K562 (cell line): Measurements from ENCODE around the gene CUL9. TPM values are rescaled to one million over a fixed set of nuclear protein-coding genes. Genes with fewer than 3 reads are reported as not detected.

Source experiments
- ATAC-seq: fragments of 200-7000 bp; cut with Tn5 transposase; 3 replicates; pipeline ENCODE4 v1.9.1; 2020; ENCODE audit warnings: moderate library complexity
- BruUV-seq: library from RNA; stranded (reverse); fragments of 400-500 nt; replicated peaks from 2 replicates; lab custom pipeline; 2021; lab: Mats Ljungman, UMichigan
- CTCF ChIA-PET: fragments of 300-600 bp; formaldehyde crosslinking; extraction: SDS; loops from one replicate; lab custom pipeline; 2021; ENCODE audit warnings: low intra/inter-chr PET ratio; lab: Yijun Ruan, JAX
- POLR2A ChIA-PET: fragments of 300-600, 350-650 bp; sonication (Branson Sonifier 250); formaldehyde crosslinking; extraction: SDS; loops from one replicate; lab custom pipeline; 2021; ENCODE audit warnings: antibody characterized with exemption, inconsistent platforms; lab: Yijun Ruan, JAX
- DNase-seq, 4 experiments: peaks; one replicate each; pipeline versions ENCODE4 v3.0.0 to v3.0.0-alpha.2; 2011 to 2018; ENCODE audit warnings: low spot score in 3 of 4, mixed read lengths in 3 of 4; ENCODE audit errors: extremely low read depth in 1 of 4
- FAIRE-seq: peaks from 2 replicates; lab custom pipeline; 2011; peaks lifted over from hg19 to GRCh38; lab: Jason Lieb, UNC
- H2AFZ ChIP-seq: 2 replicates; pipeline ENCODE4 v1.6.0; 2011; ENCODE audit warnings: low read depth, low read length, control low read depth, inconsistent platforms
- H3K27ac ChIP-seq: fragments of 200-600 bp; 3 replicates; pipeline ENCODE4 v1.8.0; 2011; ENCODE audit warnings: low read depth, mild to moderate bottlenecking, control low read depth, inconsistent platforms, low read length, moderate library complexity, mixed read lengths; ENCODE audit errors: extremely low read depth
- H3K27me3 ChIP-seq, 2 experiments: fragments of 300-600 bp in 1 of 2; 2 replicates in 1 of 2; 3 replicates in 1 of 2; pipeline versions ENCODE4 v1.6.0 to v1.8.0; 2011; ENCODE audit warnings: inconsistent platforms in 2 of 2, low read length in 2 of 2, mild to moderate bottlenecking in 1 of 2, mixed read lengths in 1 of 2, moderate library complexity in 1 of 2; ENCODE audit not compliant: control insufficient read depth in 2 of 2, insufficient read depth in 2 of 2
- H3K36me3 ChIP-seq: fragments of 300-600 bp; 3 replicates; pipeline ENCODE4 v1.8.0; 2011; ENCODE audit warnings: mild to moderate bottlenecking, low read length, inconsistent platforms; ENCODE audit not compliant: control insufficient read depth, insufficient read depth
- H3K4me1 ChIP-seq, 2 experiments: fragments of 200-600 bp in 1 of 2; replicated peaks in 1 of 2; 2 replicates in 1 of 2; 3 replicates in 1 of 2; pipeline versions ENCODE4 v1.5.1 to v1.8.0; 2011; ENCODE audit warnings: inconsistent platforms in 2 of 2, low read length in 2 of 2, mild to moderate bottlenecking in 1 of 2, mixed read lengths in 1 of 2, moderate library complexity in 1 of 2; ENCODE audit not compliant: control insufficient read depth in 2 of 2, insufficient read depth in 2 of 2
- H3K4me2 ChIP-seq: 2 replicates; pipeline ENCODE4 v1.6.1; 2011; ENCODE audit warnings: low read length, control low read depth, inconsistent platforms, mixed read lengths; ENCODE audit not compliant: insufficient read depth
- H3K4me3 ChIP-seq: fragments of 200-600 bp; sonication (generic), shearing (Covaris generic); 2 replicates; pipeline ENCODE4 v1.5.1; 2016; ENCODE audit warnings: control low read depth, inconsistent platforms
- H3K79me2 ChIP-seq: fragments of 200-600 bp; 3 replicates; pipeline ENCODE4 v1.8.0; 2011; ENCODE audit warnings: low read length, inconsistent platforms; ENCODE audit not compliant: control insufficient read depth, insufficient read depth
- H3K9ac ChIP-seq, 2 experiments: 2 replicates each; pipeline versions ENCODE4 v1.6.0 to v1.6.1; 2011; ENCODE audit warnings: low read depth in 2 of 2, low read length in 2 of 2, control low read depth in 1 of 2, inconsistent platforms in 1 of 2, mild to moderate bottlenecking in 1 of 2, mixed read lengths in 1 of 2; ENCODE audit not compliant: insufficient read depth in 1 of 2
- H3K9me1 ChIP-seq: one replicate; pipeline ENCODE4 v1.6.0; 2011; ENCODE audit warnings: inconsistent platforms, mild to moderate bottlenecking, low read length, moderate library complexity; ENCODE audit not compliant: control insufficient read depth, insufficient read depth
- H3K9me3 ChIP-seq: replicated peaks from 2 replicates; pipeline ENCODE4 v1.5.1; 2011; ENCODE audit warnings: low read depth, low read length, inconsistent platforms; ENCODE audit not compliant: control insufficient read depth, insufficient read depth
- H4K20me1 ChIP-seq: replicated peaks from 2 replicates; pipeline ENCODE4 v1.6.1; 2011; ENCODE audit warnings: low read length, inconsistent platforms, mixed read lengths; ENCODE audit not compliant: control insufficient read depth, insufficient read depth
- GTF2F1 ChIP-seq: IDR thresholded peaks from 2 replicates; pipeline ENCODE4 v1.6.1; 2011; ENCODE audit warnings: low read depth, low read length, improper control_type of control experiment
- HNRNPK ChIP-seq: fragments of 200-400 bp; formaldehyde crosslinking; IDR thresholded peaks from one replicate; pipeline ENCODE4 v1.6.1; 2018; ENCODE audit warnings: mild to moderate bottlenecking, low read depth, low read length; ENCODE audit not compliant: poor library complexity, severe bottlenecking
- HNRNPLL ChIP-seq: fragments of 200-400 bp; formaldehyde crosslinking; IDR thresholded peaks from 2 replicates; pipeline ENCODE4 v1.6.1; 2017; ENCODE audit warnings: low read length, low read depth, mild to moderate bottlenecking; ENCODE audit not compliant: poor library complexity, severe bottlenecking
- L3MBTL2 ChIP-seq: fragments of 450-650 bp; IDR thresholded peaks from 2 replicates; pipeline ENCODE4 v1.6.1; 2016; ENCODE audit warnings: mild to moderate bottlenecking, moderate library complexity
- RBFOX2 ChIP-seq: fragments of 200-400 bp; formaldehyde crosslinking; IDR thresholded peaks from 2 replicates; pipeline ENCODE4 v1.6.1; 2017; ENCODE audit warnings: low read depth, mild to moderate bottlenecking, low read length, moderate library complexity
- SMARCA4 ChIP-seq: fragments of 450-650 bp; IDR thresholded peaks from 2 replicates; pipeline ENCODE4 v1.6.1; 2016
- STAT6 ChIP-seq: sonication (generic); formaldehyde crosslinking; IDR thresholded peaks from 2 replicates; pipeline ENCODE4 v1.8.1; 2023; ENCODE audit warnings: mild to moderate bottlenecking, missing genetic modification reagents
- TAF7 ChIP-seq: fragments of 450-650 bp; IDR thresholded peaks from 2 replicates; pipeline ENCODE4 v1.6.1; 2016; ENCODE audit warnings: missing genetic modification characterization, missing compliant biosample characterization
- TBL1XR1 ChIP-seq, 2 experiments: IDR thresholded peaks; 2 replicates each; pipeline ENCODE4 v1.6.1; 2012; ENCODE audit warnings: improper control_type of control experiment in 2 of 2, low read length in 2 of 2, mild to moderate bottlenecking in 1 of 2
- TFE3 ChIP-seq: fragments of 450-650 bp; formaldehyde crosslinking; IDR thresholded peaks from 2 replicates; pipeline ENCODE4 v1.4.0; 2020; ENCODE audit warnings: mild to moderate bottlenecking, mixed read lengths
- ZNF23 ChIP-seq: fragments of 250-450 bp; sonication (Bioruptor Pico); IDR thresholded peaks from 2 replicates; pipeline ENCODE4 v1.4.0; 2020; ENCODE audit warnings: mild to moderate bottlenecking
- ZNF239 ChIP-seq: fragments of 250-450 bp; sonication (Bioruptor Pico); IDR thresholded peaks from 2 replicates; pipeline ENCODE4 v1.4.0; 2020; ENCODE audit warnings: mild to moderate bottlenecking
- ZNF3 ChIP-seq: fragments of 250-450 bp; sonication (Bioruptor Pico); IDR thresholded peaks from 2 replicates; pipeline ENCODE4 v1.5.0; 2021; ENCODE audit warnings: mild to moderate bottlenecking, moderate library complexity
- ZNF740 ChIP-seq, 3 experiments: fragments of 200-800 bp in 1 of 3; sonication (Bioruptor generic) in 1 of 3; sonication (generic) in 1 of 3; formaldehyde crosslinking in 1 of 3; IDR thresholded peaks; 2 replicates each; pipeline versions ENCODE4 v1.6.1 to v1.8.0; 2016 to 2022; ENCODE audit warnings: mild to moderate bottlenecking in 2 of 3, missing compliant biosample characterization in 2 of 3, missing genetic modification characterization in 2 of 3, missing genetic modification reagents in 1 of 3
- WGBS: fragments of 100-300 bp; shearing (Covaris generic); methylation state at CpG from one replicate; pipeline ENCODE4 v1.1.6; 2016; ENCODE audit warnings: low coverage, mixed read lengths; ENCODE audit not compliant: insufficient coverage; ENCODE audit errors: missing lambda C conversion rate; 5-methylcytosine and 5-hydroxymethylcytosine counted together
- in situ Hi-C: fragments of 300-500 bp; cut with MboI; formaldehyde crosslinking; loops from 4 replicates; pipeline ENCODE4 v1.15.0; 2018; ENCODE audit warnings: inconsistent platforms, mixed read lengths
- intact Hi-C: fragments of 100-400 bp; cut with micrococcal nuclease; formaldehyde crosslinking; loops from 2 replicates; pipeline ENCODE4 v1.14.2; 2022
- polyA plus RNA-seq, 8 experiments: library from polyadenylated mRNA; depleted of rRNA in 4 of 8; stranded (reverse) in 5 of 8; unstranded in 3 of 8; fragments of >200 nt; fragmentation: Nextera tagmentation in 2 of 8; fragmentation: Illumina TruSeq in 1 of 8; extraction: Ambion mirVana in 2 of 8; extraction: Trizol in 1 of 8; gene quantifications; 2 replicates each; pipeline versions ENCODE4 v1.2.1 to v1.2.3, GENCODE V29; 2011 to 2014; ENCODE audit warnings: inconsistent platforms in 1 of 8, missing spikeins in 1 of 8
- total RNA-seq, 7 experiments: library from RNA; depleted of rRNA in 6 of 7; stranded (reverse); fragments of >200 nt in 6 of 7; fragmentation: Illumina TruSeq in 2 of 7; extraction: Trizol in 2 of 7; gene quantifications; 2 replicates each; pipeline versions ENCODE4 v1.2.1 to v1.2.3, GENCODE V29; 2011 to 2021; ENCODE audit warnings: low replicate concordance in 1 of 7

The CUL9 gene
- total and polyA plus RNA-seq, 9 of the 15 experiments (the other 6 are each of a cell fraction or from before 2014, with no cell fraction given), result 0.50 to 20.7 (median 6.6) TPM

- CTCF ChIA-PET, result no interaction called here
- no peak for ATAC-seq
Observed at GRCh38 chr6:43199912-43200311, 17.9 kb downstream of the CUL9 start.

More at GRCh38 chr6:43199912-43200311, 17.9 kb downstream of the CUL9 start:
- H3K79me2 ChIP-seq, result no peaks in the 10 kb centered on the region
- POLR2A ChIA-PET, result interaction anchor here (0.6 to 3.8 kb wide), 6 partner anchors 8 to 270 kb away, joined by 3 to 15 read pairs (median 6); no protein-coding TSS in a partner anchor
- H3K9me1 ChIP-seq, result no peaks in the 10 kb centered on the region
- no peak overlapping the region for H3K27ac ChIP-seq
- H3K4me2 ChIP-seq, result no peak overlapping the region
- no peaks in the 10 kb centered on the region; the same call in 1 of the 2 replicates for H4K20me1 ChIP-seq
- no peak overlapping the region for H3K9ac ChIP-seq
- no peak overlapping the region for H2AFZ ChIP-seq
- DNase-seq (no peak), FAIRE-seq (no peak)
- peaks cover 0 to 3% of the 10 kb centered on the region in 2 experiments; a peak in 2 of 5 replicates for H3K4me1 ChIP-seq
- no peak overlapping the region for H3K4me3 ChIP-seq
- WGBS, result 28% methylated on average over 6 of the region's 6 CpGs
- no peak for TF ChIP-seq STAT6 (CRISPR knock-in tag)
- TF ChIP-seq ZNF740 (CRISPR knock-in tag; IDR thresholded peaks at IDR 0.05), result no peak
- TF ChIP-seq ZNF740 (tag; IDR thresholded peaks at IDR 0.05), result no peak
- no peak for TF ChIP-seq HNRNPK
- TF ChIP-seq TFE3, result no peak
- no peak for TF ChIP-seq L3MBTL2
- TF ChIP-seq ZNF23 (CRISPR knock-in tag), result no peak
- TF ChIP-seq SMARCA4, result no peak
- no peak for TF ChIP-seq HNRNPLL
- TF ChIP-seq ZNF3 (CRISPR knock-in tag), result no peak
- no peak for TF ChIP-seq TBL1XR1 (IDR thresholded peaks at IDR 0.05; ENCODE audit: low read length in 2 of 2)
- no peak for TF ChIP-seq GTF2F1
- no peak for TF ChIP-seq ZNF239
- no peak for TF ChIP-seq TAF7 (tag)
- TF ChIP-seq RBFOX2, result no peak
- no peaks in the 10 kb centered on the region for H3K27me3 ChIP-seq
- in situ Hi-C loops, result no loop called here
- H3K9me3 ChIP-seq, result no peaks in the 10 kb centered on the region
- no TSS peak for BruUV-seq
- intact Hi-C loops, result no loop called here
- peaks cover 9% of the 10 kb centered on the region; the same call in 1 of the 3 replicates for H3K36me3 ChIP-seq
